HPDE6-E6E7 (cell line): ENCODE data around the gene PGRMC2.
A peak's percentile ranks its signal among the peaks of the same experiment; 100 is the strongest.

ENCODE experiments used
- DNase-seq: peaks from one replicate; pipeline ENCODE4 v3.0.0; 2011; ENCODE audit warnings: missing footprints; ENCODE audit errors: extremely low spot score

The PGRMC2 gene

DNA sequence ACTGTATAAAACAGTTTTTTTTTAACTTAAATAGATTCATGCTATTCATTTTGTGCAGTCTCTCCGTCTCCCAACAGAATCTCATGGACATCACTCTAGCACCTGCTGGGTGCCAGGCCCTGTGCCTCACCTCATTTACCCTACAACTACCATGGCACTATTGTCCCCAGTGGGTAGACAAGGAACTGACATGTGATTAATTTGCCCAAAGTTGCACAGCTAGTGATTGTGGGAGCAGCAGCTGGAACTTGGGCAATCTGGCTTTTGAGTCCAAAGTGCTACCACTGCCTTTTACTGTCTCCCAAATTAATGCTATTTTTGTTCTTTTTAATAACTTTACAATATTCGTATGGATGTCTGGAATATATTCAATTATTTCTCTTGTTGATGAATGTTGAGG is 11.2 kb upstream of the PGRMC2 start:
- DNase-seq, result no peak

- DNase-seq, result no peak
These were observed 10.6 kb upstream of the PGRMC2 start for GRCh38 chr4:128298146-128298758.

DNA sequence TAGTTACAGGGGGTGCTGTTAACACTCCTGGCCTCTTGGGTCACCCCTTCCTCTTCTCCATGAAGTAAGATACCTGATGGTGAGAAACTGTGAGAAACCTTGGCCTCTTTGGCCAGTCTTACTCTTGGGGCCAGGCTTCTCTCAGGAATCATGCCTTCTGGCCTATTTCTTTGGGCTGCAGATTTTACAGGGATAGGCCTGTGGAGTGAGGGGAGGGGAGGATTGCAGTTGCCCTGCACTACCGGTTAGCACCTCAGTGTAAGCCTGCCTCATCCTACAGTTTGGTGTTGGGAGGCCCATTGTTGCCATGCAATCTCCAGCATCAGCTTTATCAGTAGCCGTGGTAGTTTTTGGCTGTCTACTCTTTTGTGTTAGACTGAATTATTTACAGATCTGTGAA is 7.6 kb upstream of the PGRMC2 start:
- no peak for DNase-seq

- DNase-seq, result no peak
These were observed 6.9 kb upstream of the PGRMC2 start for GRCh38 chr4:128294464-128294863.

GRCh38 chr4:128292349-128292748 is 4.7 kb upstream of the PGRMC2 start:
- no peak for DNase-seq

DNA sequence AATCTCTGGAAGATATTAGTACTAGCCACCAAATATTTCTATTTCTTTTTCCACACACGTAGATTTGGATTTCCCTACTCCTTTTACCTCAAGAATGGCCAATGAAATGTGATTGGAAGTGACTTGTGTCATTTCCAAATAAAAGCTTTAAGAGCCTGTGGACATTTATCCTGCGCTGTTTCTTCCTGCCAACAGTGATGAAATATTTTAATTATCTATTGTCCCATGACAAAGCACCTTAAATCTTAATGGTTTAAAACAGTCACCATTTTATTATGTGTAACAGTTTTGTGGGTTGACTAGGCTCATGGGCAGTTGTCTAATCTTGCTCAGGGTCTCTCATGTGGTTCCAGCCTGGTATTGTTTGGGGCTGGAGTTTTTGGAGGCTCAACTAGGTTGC is 3.5 kb upstream of the PGRMC2 start:
- no peak for DNase-seq

GRCh38 chr4:128290526-128290925 is 2.9 kb upstream of the PGRMC2 start:
- DNase-seq, result no peak

- no peak for DNase-seq
These were observed 2.0 kb upstream of the PGRMC2 start for GRCh38 chr4:128289523-128290158.

DNA sequence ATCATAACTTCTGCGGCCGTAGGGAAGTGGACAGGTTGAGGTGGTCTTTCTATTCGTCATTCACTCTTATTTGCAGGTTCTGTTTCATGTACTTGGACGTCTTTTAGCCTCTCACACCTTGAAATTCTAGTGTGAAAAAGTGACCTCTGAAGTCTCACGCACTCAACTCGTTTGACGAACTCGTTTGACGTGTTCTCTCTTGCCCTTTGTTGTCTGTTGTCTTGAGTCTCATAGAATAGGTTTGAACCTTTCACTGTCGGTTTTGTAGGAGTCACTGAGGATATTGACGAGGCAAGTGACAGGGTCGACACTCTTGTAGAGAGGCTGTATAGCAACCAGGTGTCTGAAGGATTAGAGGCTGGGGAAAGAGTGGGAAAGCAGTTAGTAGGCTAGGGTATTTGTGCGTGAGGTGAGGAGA is 1.1 kb upstream of the PGRMC2 start:
- peak; percentile 47 for DNase-seq

DNA sequence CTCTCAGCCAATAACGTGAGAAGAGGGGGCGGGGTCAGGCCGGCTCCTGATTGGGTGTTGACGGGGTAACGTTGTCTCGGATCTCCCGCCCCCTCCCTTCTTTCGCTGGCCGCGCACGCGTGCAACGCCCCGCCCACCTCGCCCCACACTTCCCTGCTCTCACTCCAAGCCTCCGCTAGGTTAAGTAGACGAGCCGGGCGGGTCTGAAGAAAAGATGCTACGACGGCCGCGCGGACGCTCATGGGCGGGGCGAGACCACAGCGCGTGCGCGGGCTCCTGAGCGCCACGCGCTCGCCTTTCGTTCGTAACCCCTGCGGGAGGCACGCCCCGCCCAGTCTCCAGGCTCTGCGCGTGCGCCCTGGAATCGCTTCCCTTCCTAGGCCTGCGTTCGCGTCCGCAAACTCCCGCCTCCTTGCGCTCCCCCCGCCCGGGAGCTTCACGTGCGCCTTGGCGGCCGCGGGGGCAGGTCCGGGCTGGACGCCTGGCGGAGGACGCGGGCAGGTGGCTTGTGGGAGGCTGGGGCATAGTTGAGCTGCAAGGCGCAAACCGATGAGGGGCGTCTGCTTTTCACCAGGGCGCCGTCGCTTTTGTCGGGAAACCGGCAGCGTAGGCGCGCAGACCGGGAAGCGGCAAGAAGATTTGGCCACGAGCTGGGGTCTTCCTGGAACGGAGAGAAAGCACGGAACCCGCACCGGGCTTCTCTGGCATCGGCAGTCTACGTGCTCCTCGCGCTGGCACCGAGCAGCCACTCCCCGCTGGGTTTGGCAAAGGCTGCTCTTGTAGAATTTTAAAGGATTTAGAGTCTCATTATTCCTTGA is 467 bp upstream of the PGRMC2 start:
- peak; percentile 92 for DNase-seq

GRCh38 chr4:128286474-128287058 is 1.0 kb downstream of the PGRMC2 start:
- DNase-seq, result peak; percentile 52

DNA sequence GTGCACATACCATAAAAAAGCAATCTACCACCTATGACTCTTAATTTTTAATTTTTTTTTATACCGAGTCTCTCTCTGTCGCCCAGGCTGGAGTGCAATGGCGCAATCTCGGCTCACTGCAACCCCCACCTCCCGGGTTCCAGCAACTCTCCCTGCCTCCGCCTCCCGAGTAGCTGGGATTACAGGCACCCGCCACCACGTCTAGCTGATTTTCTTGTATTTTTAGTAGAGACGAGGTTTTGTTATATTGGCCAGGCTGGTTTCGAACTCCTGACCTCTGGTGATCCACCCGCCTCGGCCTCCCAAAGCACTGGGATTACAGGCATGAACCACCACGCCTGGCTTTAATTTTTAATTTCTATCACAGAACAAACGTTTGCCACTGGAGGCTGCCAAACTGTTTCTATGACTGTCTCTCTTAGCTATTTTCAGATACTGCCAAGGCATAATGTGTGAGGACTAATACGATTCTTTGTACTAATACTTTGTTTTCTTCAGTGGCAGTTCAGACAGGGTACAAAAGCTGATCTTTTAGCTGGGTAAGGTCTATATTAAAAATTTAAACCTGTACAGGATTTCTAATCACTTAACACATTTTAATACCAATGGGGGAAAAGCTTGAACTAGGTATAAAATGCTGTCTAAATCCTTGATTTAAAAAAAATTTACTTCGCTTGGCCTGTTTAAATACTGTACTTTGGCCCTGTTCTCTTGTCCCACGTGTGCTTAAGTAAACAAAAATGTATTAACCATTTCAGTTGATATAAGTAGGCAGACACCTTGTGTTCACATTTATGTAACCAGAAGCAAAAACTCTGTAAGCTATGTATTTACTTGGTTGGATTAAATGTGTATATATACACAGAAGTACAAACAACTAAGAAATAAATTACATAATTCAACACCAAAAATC is 2.3 kb downstream of the PGRMC2 start:
- no peak for DNase-seq

- DNase-seq, result no peak
These were observed 3.3 kb downstream of the PGRMC2 start for GRCh38 chr4:128284317-128284716.

GRCh38 chr4:128283071-128283470 is 4.5 kb downstream of the PGRMC2 start:
- no peak for DNase-seq

- DNase-seq, result no peak
These were observed 5.1 kb downstream of the PGRMC2 start for GRCh38 chr4:128282516-128282915.

DNA sequence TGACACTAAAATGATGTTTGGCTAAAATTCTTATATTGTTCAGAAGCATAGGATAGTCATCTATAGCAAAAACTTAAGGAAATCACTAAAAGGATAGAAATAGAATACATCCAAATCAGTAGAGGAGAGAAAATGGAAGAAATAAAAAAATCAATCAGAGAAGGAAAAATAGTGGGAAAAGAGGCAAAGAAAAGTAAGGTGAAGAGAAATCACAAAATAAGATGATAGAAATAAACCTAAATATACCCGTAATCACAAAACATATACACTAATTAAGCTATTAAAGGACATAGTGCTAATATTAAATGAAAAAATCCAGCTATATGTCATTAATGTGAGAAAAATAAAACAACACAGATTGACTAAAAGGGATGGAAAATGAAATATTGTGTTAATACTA is 6.3 kb downstream of the PGRMC2 start:
- DNase-seq, result no peak

GRCh38 chr4:128279624-128280225 is 7.9 kb downstream of the PGRMC2 start:
- DNase-seq, result no peak

- no peak for DNase-seq
These were observed 9.8 kb downstream of the PGRMC2 start for GRCh38 chr4:128277856-128278255.

DNA sequence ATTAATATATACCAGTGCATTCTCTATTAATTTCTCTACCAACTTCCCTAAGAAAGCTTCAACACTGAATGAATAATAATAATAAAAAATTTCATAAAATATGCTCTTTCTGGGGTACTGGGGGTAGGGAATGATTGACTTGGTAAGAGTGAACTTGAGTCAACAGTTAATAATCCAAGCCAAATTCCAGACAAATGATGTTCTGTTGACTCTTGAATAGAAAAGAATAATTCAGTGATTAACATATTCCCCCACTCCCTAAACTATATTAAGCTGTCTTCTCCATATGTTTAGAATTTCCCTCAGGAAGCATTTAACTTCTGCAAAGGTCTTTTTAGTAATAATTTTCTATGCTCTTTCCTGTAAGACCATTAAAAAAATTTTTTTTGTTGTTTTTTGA is 12.3 kb downstream of the PGRMC2 start:
- no peak for DNase-seq

GRCh38 chr4:128271551-128271950 is 16.1 kb downstream of the PGRMC2 start:
- no peak for DNase-seq

DNA sequence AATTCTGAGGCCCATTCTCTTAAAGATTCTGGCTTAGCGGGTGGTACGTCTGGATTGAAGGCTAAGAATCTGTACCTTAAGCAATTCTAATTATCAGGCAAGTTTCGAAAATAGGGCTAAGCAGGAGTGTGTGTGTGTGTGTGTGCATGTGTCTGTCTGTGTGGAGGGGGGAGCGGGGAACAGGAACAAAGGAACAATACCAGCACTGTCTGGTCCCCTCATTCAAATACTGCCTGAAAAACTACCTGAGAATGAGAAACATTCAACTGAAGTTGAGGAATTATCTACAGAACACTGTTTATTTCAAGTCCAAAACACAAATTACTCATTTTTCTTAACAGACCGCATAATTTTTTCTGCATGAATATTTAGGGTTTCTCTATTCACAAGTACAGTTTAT is 18.6 kb downstream of the PGRMC2 start:
- DNase-seq, result no peak
